HG03342 (cell line): ENCODE data around the gene MLLT3.
A peak's percentile ranks its signal among the peaks of the same experiment; 100 is the strongest.
"Not testable (repeated sequence)": the region's sequence is repeated elsewhere in the genome, so short reads cannot be mapped to it uniquely, and the experiment has no call there.

Experiments
- ATAC-seq: cut with Tn5 transposase; IDR thresholded peaks from one replicate; pipeline ENCODE4 v1.9.1; 2021; ENCODE audit warnings: mild to moderate bottlenecking, moderate library complexity; ENCODE audit not compliant: unreplicated experiment

MLLT3 gene

DNA sequence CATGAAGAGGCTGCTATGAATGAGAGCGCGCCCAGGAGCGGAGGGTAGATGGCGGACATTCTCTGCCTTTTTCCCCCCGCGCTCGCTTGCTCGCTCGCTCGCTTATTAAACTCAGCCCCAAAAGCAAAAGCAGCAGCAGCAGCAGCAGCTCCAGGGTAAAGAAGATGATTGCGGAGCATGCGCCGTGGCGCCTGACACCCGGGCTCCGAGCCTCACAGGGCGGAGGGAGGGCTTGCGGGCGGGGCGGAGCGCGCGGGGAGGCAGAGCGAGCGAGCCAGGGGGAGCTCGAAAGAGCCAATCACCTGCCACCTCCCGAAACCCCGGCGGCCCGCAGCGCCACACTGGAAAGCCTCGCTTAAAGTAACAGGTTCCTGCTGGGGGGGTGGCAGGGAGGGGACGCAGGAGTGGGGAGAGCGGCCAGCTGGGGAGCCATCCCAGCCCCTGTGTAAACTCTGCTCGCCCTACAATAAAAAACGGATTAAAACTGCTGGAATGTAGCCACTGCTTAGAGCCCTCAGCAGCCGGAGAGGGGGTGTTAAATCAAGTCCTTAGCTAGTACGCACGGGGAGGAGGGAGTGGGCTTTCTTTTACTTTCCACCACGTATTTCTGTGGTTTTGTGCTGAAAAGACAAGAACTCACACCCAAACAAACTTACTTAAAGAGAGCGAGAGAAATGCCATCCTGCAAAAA is at the start of gene MLLT3:
Gene MLLT3, minus strand, starts transcription at position 170 of the 691 bp plus-strand sequence.
- peak; percentile 76 for ATAC-seq

DNA sequence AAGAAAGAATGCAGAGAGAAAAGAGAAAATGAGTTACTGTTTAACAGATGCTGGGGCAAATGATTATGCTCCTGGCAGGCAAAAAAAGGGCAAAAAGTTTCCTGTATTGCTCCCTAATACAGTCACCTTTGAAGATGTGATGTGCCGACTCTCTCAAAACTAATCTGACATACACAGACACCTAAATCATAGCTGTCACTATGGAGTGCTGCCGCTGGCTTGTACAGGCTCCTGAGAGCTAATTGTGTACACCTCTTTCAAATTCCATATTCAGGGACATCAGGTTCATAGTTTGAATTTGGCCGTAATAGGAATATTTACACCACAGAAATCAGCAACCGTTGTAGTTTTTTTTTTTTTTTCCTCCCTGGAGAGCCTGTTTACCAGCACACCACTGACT is 49.3 kb upstream of the MLLT3 start:
- ATAC-seq = no peak

- ATAC-seq = no peak
These were observed 48.1 kb upstream of the MLLT3 start for GRCh38 chr9:20670395-20670794.

DNA sequence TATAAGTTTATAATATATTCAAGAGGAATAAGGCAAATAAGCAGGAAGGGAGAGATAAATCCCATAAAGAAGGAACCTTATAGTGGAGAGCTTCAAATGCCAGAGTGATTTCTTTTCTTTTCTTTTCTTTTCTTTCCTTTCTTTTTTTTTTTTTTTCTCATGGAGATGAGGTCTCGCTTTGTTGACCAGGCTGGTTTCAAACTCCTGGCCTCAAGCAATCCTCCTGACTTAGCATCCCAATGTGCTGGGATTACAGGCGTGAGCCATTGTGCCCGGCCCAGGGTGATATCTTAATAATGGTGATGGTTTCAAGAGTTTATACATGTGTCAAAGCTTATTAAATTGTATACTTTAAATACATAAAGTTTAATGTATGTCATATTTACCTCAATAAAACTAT is 42.2 kb upstream of the MLLT3 start:
- ATAC-seq = no peak

GRCh38 chr9:20663133-20663532 is 40.8 kb upstream of the MLLT3 start:
- no peak for ATAC-seq

DNA sequence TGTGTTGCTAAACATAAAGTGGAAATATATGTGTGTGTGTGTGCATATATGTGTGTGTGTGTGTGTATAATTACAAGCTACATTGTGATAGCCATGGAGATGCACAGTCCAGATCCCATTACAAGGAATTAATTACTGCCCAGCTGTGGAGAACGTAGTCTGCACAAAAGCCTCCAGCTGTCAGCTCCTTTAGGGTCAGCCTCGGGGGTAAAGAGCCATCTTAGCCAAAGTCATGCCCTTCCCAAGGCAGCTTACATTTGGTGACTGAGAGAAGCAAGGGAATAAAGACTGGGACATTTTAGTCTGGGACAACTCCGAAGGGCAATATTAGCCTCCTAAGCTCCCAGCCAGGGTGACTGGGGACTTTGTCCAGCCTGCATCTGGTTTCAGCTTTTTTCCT is 39.9 kb upstream of the MLLT3 start:
- ATAC-seq = no peak

GRCh38 chr9:20659474-20659967 is 37.2 kb upstream of the MLLT3 start:
- ATAC-seq = no peak

GRCh38 chr9:20658677-20659473 is 36.6 kb upstream of the MLLT3 start:
- no peak for ATAC-seq

GRCh38 chr9:20658246-20658667 is 36.0 kb upstream of the MLLT3 start:
- not testable (repeated sequence) for ATAC-seq

- ATAC-seq = no peak
These were observed 29.6 kb upstream of the MLLT3 start for GRCh38 chr9:20651939-20652338.

GRCh38 chr9:20650750-20651299 is 28.5 kb upstream of the MLLT3 start:
- ATAC-seq = no peak

GRCh38 chr9:20650313-20650712 is 28.0 kb upstream of the MLLT3 start:
- ATAC-seq = no peak

- no peak for ATAC-seq
These were observed 27.1 kb upstream of the MLLT3 start for GRCh38 chr9:20649381-20649780.

- ATAC-seq = no peak
These were observed 24.4 kb upstream of the MLLT3 start for GRCh38 chr9:20646656-20647055.

DNA sequence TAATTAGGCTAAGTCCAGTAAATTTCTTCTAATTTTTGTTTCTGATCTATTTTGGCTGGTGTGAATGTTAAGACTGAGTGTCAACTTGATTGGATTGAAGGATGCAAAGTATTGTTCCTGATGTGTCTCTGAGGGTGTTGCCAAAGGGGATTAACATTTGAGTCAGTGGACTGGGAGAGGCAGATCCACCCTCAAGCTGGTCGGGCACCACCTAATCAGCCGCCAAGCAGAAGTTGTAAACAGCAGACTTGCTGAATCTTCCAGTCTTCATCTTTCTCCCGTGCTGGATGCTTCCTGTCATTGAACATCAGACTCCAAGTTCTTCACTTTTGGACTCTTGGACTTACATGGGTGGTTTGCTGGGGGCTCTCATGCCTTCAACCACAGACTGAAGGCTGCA is 21.4 kb upstream of the MLLT3 start:
- no peak for ATAC-seq

- ATAC-seq = no peak
These were observed 19.7 kb upstream of the MLLT3 start for GRCh38 chr9:20642045-20642444.

GRCh38 chr9:20640331-20641187 is 18.3 kb upstream of the MLLT3 start:
- peak; percentile 89 for ATAC-seq

DNA sequence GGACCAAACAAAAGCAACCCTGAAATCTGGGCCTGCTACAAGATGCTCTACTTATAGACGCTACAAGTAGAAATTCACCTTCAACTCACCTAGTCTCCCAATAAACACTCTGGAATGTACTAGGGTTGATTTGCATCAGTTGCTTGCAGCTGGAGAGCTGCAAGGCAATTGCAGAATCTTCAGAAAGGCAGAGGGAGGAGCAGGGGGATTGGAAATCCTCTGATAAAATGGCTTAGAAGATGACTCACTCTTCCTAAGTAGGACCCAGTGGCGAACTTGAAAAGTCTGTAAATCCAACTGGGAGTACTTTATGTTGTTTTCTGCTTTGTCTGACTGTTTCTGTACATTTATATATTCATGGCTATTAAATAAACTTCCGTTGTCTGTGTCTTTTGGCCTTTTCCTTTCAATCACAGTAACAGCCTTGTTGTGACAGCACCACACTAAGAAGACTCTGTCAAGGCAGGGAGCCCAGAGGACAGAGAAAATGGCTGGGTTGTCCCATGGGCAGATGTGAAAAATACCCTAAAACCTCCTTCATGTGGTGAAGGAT is 14.7 kb upstream of the MLLT3 start:
- ATAC-seq = no peak

DNA sequence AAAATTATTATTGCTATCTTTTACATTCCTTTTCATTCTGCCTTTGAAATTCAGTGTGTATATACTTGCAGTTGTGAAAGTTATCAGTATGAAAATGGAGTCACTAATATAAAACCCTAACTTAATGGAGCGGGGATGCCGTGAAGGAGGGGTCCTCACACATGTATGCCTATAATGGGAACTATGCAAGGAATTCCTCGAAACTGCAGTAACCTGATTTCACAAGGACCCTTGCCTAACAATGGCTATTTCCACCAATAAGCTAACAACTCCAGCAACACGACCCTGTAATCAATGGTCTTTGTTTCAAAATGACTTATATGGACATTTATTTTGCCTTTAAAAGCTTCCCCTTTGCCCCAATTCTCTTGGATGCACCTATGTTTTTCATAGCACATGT is 12.6 kb upstream of the MLLT3 start:
- no peak for ATAC-seq

GRCh38 chr9:20632705-20633104 is 10.4 kb upstream of the MLLT3 start:
- ATAC-seq = no peak
